GM23248 (cell line): ENCODE measurements around the gene DLG2.

Source experiments
- EZH2 ChIP-seq: fragments of 200-600 bp; sonication (generic); IDR thresholded peaks from 2 replicates; pipeline ENCODE4 v1.6.1; 2018; ENCODE audit warnings: antibody characterized with exemption, mild to moderate bottlenecking; ENCODE audit not compliant: insufficient read depth, poor library complexity, severe bottlenecking
- EZH2phosphoT487 ChIP-seq: fragments of 200-600 bp; sonication (generic); IDR thresholded peaks from 2 replicates; pipeline ENCODE4 v1.6.1; 2018; ENCODE audit warnings: antibody characterized with exemption, moderate library complexity, mild to moderate bottlenecking, low read depth; ENCODE audit not compliant: insufficient read depth

DNA sequence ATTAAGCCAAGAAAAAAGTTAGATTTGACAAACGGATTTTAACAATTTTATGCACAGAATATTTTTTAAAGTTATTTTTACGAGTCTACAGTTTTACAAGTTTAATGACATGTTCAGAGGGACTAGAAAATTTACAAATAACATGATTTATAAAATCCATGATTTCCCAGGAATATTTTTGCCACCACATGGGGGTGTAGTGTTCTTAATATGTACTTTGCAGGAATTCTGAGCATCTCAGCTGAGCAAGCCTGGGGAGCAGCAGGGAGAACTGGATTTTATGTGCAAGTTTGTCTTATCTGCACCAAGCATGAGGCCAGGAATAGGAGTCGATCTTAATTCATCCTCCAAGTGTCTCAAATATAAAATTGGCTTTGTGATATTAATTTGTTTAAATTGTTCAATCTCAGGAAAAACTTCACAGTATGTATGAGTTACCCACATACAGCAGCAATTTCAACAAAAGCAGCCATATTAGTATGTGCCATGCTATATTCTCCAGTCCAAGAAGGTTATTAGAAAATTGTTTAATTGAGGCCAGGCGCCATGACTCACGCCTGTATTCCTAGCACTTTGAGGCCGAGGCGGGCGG is 826.3 kb downstream of the DLG2 start:
- TF ChIP-seq EZH2 (no peak), EZH2phosphoT487 (no peak)
